LNCaP clone FGC (cell line): ENCODE measurements around the gene PTPN5.

Experiments used
- DNase-seq: peaks from one replicate; pipeline ENCODE4 v3.0.0-alpha.2; 2011; ENCODE audit warnings: low read depth
- H3K4me3 ChIP-seq: 2 replicates; pipeline ENCODE4 v1.5.1; 2011; ENCODE audit warnings: mild to moderate bottlenecking, low read depth, low read length, control low read depth
- CTCF ChIP-seq: IDR thresholded peaks from 2 replicates; pipeline ENCODE4 v1.5.1; 2012; ENCODE audit warnings: mild to moderate bottlenecking; ENCODE audit not compliant: control insufficient read depth, insufficient read depth; ENCODE audit errors: extremely low read depth

PTPN5 gene

DNA sequence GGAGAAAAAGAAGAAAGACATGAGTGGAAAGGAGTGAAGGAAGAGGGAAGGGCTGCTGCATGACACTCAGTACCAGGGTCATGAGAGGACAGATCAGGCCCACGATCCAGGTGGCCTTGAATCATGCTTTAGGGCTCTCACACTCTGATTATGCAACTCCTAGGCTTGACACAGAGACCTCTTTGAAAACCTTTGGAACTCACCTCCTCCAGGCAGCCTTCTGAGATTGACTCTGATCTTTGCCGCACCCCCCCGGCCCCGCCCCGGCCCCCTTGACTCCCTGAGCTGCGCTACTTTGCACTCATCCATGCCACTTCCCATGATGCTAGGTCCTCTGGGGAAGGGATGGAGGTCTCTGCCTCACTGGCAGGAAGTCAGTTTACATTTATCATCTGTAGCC lies 10.7 kb downstream of the PTPN5 start:
- TF ChIP-seq CTCF = no peak
- no peak overlapping the region for H3K4me3 ChIP-seq
- DNase-seq = no peak

DNA sequence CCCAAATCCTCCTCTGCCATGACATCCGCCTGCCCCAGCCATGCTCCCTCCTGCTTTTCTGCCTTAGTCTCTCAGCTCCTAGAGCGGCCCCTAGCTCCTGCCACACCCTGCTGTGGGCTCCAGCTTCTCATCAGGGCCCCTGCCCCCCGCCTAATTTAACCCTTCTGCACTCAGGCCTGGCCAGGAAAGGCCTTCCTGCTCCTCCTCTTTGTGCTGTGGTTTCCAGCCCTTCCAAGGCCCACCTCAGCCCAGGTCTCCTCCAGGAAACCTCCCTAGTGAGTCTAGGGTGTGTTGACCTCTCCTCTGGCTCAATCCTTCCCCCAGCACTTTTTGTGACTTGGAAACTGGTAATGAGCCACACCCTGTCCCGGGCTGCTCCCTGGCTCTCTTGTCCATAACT lies 11.3 kb downstream of the PTPN5 start:
- DNase-seq = no peak
- TF ChIP-seq CTCF = no peak
- no peak overlapping the region for H3K4me3 ChIP-seq

DNA sequence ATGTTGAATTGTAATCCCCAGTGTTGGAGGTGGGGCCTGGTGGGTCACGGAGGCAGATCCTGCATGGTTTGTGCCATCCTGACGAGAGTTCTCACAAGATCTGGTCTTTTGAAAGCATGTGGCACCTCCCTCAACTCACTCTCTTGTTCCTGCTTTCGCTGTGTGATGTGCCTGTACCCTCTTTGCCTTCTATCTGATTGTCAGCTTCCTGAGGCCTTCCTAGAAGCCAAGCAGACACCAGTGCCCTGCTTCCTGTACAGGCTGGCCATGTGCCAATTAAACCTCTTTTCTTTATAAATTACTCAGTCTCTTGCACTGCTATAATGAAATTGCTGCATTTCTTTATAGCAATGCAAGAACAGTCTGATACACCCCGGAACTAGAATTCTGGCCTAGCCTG lies 13.1 kb downstream of the PTPN5 start:
- no peak for DNase-seq
- no peak overlapping the region for H3K4me3 ChIP-seq
- TF ChIP-seq CTCF = no peak

- no peak for TF ChIP-seq CTCF
- DNase-seq = no peak
- no peak overlapping the region for H3K4me3 ChIP-seq
Observed at GRCh38 chr11:18776324-18776723, 15.3 kb downstream of the PTPN5 start.

GRCh38 chr11:18775492-18776292 lies 15.9 kb downstream of the PTPN5 start:
- DNase-seq = peak; percentile 37

DNA sequence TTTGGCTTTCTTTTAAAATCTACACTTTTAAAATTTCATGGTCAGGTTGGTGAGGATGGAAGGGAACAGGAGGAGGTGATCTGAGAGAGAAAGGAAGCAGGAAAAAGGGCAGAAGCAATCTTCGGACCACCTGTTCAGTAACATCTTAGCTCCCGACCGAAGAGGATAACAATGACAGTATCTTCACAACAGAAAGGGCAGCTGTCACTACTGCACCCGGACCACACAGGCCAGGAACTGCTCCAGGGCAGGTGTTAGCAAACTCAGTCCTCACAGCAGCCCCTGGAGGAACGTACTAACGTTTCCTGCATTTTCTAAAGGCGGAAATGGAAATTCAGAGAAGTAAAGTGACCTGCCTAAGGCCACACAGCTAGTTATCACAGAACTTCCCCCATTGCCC lies 16.8 kb downstream of the PTPN5 start:
- TF ChIP-seq CTCF = no peak
- no peak for DNase-seq
- H3K4me3 ChIP-seq = no peak overlapping the region

More at GRCh38 chr11:18775492-18776292, 15.9 kb downstream of the PTPN5 start:
- H3K4me3 ChIP-seq = no peak overlapping the region
- peak; percentile 96 for TF ChIP-seq CTCF

DNA sequence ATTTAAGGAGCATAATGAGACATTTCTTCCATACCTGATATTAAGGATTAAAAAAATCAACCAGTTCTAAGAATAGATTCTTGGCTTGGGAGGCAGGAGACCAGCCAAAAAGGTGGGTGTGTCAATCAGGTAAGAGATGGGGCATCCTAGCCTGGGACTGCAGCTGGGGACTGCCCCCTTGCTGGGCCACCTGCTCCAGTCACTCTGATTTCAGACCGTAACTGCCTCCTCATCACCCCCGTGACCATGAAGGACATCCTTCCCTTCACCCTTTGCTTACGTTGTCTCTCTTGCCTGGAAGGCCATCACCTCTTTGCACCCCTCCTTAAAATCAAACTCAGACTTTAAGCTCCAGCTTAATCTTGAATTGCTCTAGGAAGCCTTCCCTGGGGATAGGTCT lies 17.9 kb downstream of the PTPN5 start:
- no peak for TF ChIP-seq CTCF
- DNase-seq = no peak
- H3K4me3 ChIP-seq = no peak overlapping the region
